DND-41 (cell line): Measurements from ENCODE around the gene FHL3.

ENCODE experiments used
- ATAC-seq: fragments of 200-7000 bp; cut with Tn5 transposase; 3 replicates; pipeline ENCODE4 v1.9.1; 2021; ENCODE audit warnings: low read depth; ENCODE audit not compliant: insufficient read depth
- DNase-seq: peaks from one replicate; pipeline ENCODE4 v3.0.0-alpha.2; 2020
- H2AFZ ChIP-seq: 2 replicates; pipeline ENCODE4 v1.6.0; 2012; ENCODE audit warnings: low read depth, low read length
- H3K27ac ChIP-seq: 2 replicates; pipeline ENCODE4 v1.5.1; 2012; ENCODE audit warnings: low read length, inconsistent platforms
- H3K27me3 ChIP-seq: fragments of 200-600 bp; sonication (generic); 2 replicates; pipeline ENCODE4 v1.6.0; 2012; ENCODE audit warnings: low read length, mild to moderate bottlenecking, inconsistent platforms; ENCODE audit not compliant: insufficient read depth, poor library complexity
- H3K36me3 ChIP-seq: 2 replicates; pipeline ENCODE4 v1.5.1; 2012; ENCODE audit warnings: low read length, inconsistent platforms; ENCODE audit not compliant: insufficient read depth
- H3K4me1 ChIP-seq: 2 replicates; pipeline ENCODE4 v1.5.1; 2012; ENCODE audit warnings: mild to moderate bottlenecking, low read length; ENCODE audit not compliant: insufficient read depth
- H3K4me2 ChIP-seq: 2 replicates; pipeline ENCODE4 v1.6.0; 2012; ENCODE audit warnings: mild to moderate bottlenecking, moderate library complexity, low read length, inconsistent platforms; ENCODE audit not compliant: insufficient read depth
- H3K4me3 ChIP-seq, 2 experiments: fragments of 200-600 bp in 1 of 2; shearing (Covaris generic) in 1 of 2; 2 replicates each; pipeline ENCODE4 v1.5.1; 2012 to 2016; ENCODE audit warnings: inconsistent platforms in 2 of 2, low read length in 2 of 2, mild to moderate bottlenecking in 2 of 2, low read depth in 1 of 2, moderate library complexity in 1 of 2
- H3K79me2 ChIP-seq: 2 replicates; pipeline ENCODE4 v1.6.0; 2012; ENCODE audit warnings: low read length, inconsistent platforms; ENCODE audit not compliant: insufficient read depth
- H3K9ac ChIP-seq: 2 replicates; pipeline ENCODE4 v1.6.0; 2012; ENCODE audit warnings: low read depth, mild to moderate bottlenecking, inconsistent platforms, low read length, moderate library complexity
- H3K9me3 ChIP-seq: 2 replicates; pipeline ENCODE4 v1.5.1; 2012; ENCODE audit warnings: low read length, moderate library complexity, mild to moderate bottlenecking, inconsistent platforms; ENCODE audit not compliant: insufficient read depth, severe bottlenecking
- H4K20me1 ChIP-seq: 2 replicates; pipeline ENCODE4 v1.6.0; 2012; ENCODE audit warnings: low read length; ENCODE audit not compliant: insufficient read depth
- CTCF ChIP-seq: IDR thresholded peaks from 2 replicates; pipeline ENCODE4 v1.5.1; 2012; ENCODE audit warnings: borderline replicate concordance, low read length, moderate library complexity, mild to moderate bottlenecking; ENCODE audit not compliant: poor library complexity, severe bottlenecking; ENCODE audit errors: extremely low read depth
- EZH2 ChIP-seq: IDR thresholded peaks from 3 replicates; pipeline ENCODE4 v1.6.1; 2012; ENCODE audit warnings: borderline replicate concordance, low read depth, mild to moderate bottlenecking, moderate library complexity, low read length, inconsistent platforms; ENCODE audit not compliant: severe bottlenecking

The FHL3 gene

GRCh38 chr1:37995751-37996345, 9.5 kb downstream of the FHL3 start:
- DNase-seq (no peak), ATAC-seq (no peak)
- H3K4me1 ChIP-seq: no peaks in the 10 kb centered on the region
- H3K27me3 ChIP-seq: no peaks in the 10 kb centered on the region
- peaks cover 18% of the 10 kb centered on the region for H3K36me3 ChIP-seq
- no peak overlapping the region for H3K4me2 ChIP-seq
- TF ChIP-seq CTCF (no peak), EZH2 (no peak)
- no peak overlapping the region for H2AFZ ChIP-seq
- H3K9ac ChIP-seq: no peak overlapping the region
- H4K20me1 ChIP-seq: no peaks in the 10 kb centered on the region
- H3K4me3 ChIP-seq: no peak overlapping the region
- no peaks in the 10 kb centered on the region for H3K79me2 ChIP-seq
- H3K9me3 ChIP-seq: no peaks in the 10 kb centered on the region
- no peak overlapping the region for H3K27ac ChIP-seq

GRCh38 chr1:37994886-37995566, 10.3 kb downstream of the FHL3 start:
- TF ChIP-seq EZH2: no peak
- no peak for TF ChIP-seq CTCF
- Histone ChIP-seq H3K9ac (no peak overlapping the region), H3K4me2 (no peak overlapping the region), H3K4me1 (peaks cover 7% of the 10 kb centered on the region), H3K36me3 (peaks cover 18% of the 10 kb centered on the region), H3K79me2 (no peaks in the 10 kb centered on the region), H4K20me1 (no peaks in the 10 kb centered on the region), H3K4me3 (no peak overlapping the region), H3K9me3 (no peaks in the 10 kb centered on the region), H3K27ac (no peak overlapping the region), H2AFZ (no peak overlapping the region), H3K27me3 (no peaks in the 10 kb centered on the region)
- no peak for ATAC-seq
- DNase-seq: no peak

- peaks cover 22% of the 10 kb centered on the region for H3K4me1 ChIP-seq
- DNase-seq (peak; percentile 38), ATAC-seq (peak; percentile 25)
- peaks cover 16% of the 10 kb centered on the region for H4K20me1 ChIP-seq
- H3K27me3 ChIP-seq: no peaks in the 10 kb centered on the region
- H3K9me3 ChIP-seq: no peaks in the 10 kb centered on the region
- peak overlapping the region; percentile 84 for H3K27ac ChIP-seq
- TF ChIP-seq CTCF (no peak), EZH2 (no peak)
- H2AFZ ChIP-seq: peak overlapping the region; percentile 95
- H3K79me2 ChIP-seq: peaks cover 30% of the 10 kb centered on the region
- H3K36me3 ChIP-seq: peaks cover 40% of the 10 kb centered on the region
- peak overlapping the region; percentile 81 for H3K9ac ChIP-seq
- peak overlapping the region; percentile 90 to 99 for H3K4me3 ChIP-seq
- peak overlapping the region; percentile 84 for H3K4me2 ChIP-seq
Measured at GRCh38 chr1:37989361-37989930, 15.9 kb downstream of the FHL3 start.
